ENCODE measurements around the gene SEMA3F.
"Not testable (repeated sequence)": the region's sequence is repeated elsewhere in the genome, so short reads cannot be mapped to it uniquely, and the experiment has no call there.

SEMA3F gene

DNA sequence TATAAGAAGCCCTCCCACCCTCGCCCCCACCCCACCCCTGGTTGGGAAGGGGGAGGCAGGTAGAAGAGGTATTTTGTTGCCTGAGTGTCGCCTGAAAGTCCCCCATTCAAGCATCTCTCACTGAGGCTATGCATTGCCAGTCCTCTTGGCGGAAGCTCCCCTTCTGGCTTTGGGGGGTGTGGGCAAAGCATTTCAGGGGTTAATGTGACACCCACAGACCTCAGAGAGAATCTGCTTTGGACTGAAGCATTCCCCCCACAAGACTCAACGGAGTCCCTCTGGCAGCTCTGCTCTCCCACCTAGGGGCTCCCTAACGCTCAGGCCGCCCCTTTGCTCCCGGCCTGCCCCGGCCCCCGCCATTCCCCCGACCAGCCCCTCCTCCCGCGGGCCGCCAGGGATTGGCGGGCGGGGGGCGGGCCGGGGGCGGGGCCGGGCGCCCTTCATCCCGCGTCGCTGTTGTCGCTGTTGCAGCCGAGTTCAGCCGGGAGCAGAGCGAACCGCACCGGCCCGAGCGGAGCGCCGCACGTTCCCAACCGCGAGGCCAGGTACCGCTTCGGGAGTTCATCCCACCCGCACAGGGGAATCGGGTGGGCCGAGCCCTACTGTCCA, 49.8 kb downstream of the SEMA3F start, which contains the start of gene SLC38A3:
Gene SLC38A3 (plus strand): TSS at position 468 of the 609 bp plus-strand sequence. CDS start 8,929 bp downstream, outside the sequence.
- DNase-seq (ENCODE audit: extremely low spot score, insufficient read length, low read depth): no peak
- no peak for FAIRE-seq

DNA sequence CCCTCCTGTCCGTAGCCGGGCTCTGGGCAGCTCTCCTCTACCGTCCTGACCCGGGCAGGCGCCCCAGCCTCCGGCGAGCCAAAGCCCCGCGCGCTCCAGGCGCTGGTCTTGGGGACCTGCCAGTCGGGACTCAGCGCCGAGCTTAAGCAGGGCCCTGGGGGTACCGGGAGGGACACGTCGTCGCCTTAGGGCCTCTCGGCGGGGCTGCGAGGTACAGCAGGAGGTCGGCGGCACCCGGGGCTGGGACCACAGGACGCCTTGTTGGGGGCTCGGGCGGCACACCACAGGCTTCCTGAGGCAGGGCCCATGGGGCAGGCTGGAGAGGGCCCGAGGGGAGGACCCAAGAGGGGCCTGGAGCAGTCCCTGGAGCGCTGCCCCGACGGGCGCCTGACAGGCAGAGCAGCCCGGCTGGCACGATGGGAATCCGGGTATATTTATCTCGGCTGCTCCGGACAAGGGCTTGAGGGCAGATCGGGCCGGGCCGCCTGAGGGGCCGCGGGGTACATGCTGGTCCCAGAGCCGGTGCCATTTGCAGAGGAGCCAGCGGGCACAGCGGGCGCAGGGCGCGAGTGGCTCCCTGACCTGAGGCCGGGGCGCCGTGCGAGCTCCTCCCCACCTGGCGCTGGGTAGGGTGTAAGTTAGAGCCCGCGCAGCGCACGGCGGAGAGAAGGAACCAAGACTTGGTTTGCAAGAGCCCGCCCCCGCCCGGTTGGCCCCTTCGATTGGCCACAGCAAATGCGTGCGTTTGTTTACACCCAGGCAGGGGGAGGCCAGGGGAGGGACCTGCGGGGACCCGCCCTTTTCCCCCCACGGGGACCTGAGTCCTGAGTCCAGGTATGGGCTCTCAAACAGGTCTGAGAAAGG, 50.5 kb downstream of the SEMA3F start:
- no peak for FAIRE-seq
- no peak for DNase-seq (ENCODE audit: extremely low spot score, insufficient read length, low read depth)

DNA sequence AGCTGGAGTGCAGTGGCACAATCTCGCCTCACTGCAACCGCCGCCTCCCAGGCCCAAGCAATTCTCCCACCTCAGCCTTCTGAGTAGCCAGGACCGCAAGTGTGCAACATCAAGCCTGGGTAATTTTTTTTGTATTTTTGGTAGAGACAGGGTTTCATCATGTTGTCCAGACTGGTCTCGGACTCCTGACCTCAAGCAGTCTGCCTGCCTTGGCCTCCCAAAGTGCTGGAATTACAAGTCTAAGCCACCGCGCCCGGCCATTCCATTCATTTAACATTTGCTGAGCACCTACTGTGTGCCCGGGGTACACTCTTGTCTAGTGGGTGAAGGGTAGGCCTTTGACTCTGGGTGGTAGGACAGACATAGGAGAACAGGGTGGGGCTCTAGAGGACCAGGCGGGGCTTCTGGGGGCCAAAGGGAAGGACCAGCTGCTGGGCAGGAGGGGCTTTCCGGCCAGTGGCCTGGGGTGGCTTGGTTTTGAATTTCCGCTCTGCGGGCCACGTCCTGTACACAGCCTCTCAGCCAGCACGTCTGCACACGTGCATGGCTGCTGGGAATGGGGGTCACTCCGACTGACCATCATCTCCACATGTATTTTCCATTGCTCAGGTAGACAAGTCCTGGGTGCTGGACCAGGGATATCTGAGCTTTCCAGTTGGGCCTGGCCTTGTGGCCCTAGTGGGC, 52.4 kb downstream of the SEMA3F start:
- DNase-seq (ENCODE audit: extremely low spot score, insufficient read length, low read depth) (no peak), FAIRE-seq (no peak)

GRCh38 chr3:50208677-50209344, 53.7 kb downstream of the SEMA3F start:
- DNase-seq (ENCODE audit: extremely low spot score, insufficient read length, low read depth): no peak
- FAIRE-seq: no peak

DNA sequence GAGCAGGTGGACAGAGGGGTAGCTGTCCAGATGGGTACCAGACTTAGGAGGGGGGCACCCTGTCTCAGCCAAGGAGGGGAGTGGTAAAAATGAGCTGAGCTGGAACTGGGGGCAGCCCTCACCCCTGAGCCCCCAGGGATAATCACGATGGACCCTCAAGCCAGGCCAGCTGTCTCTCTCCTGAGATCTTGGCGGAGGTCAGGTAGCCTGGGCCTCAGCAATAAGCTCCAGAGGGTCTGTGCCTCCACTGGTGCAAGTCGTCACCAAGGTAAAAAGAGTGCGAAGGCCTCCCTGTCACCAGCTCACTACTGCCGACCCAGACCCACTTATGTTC, 55.0 kb downstream of the SEMA3F start:
- DNase-seq (ENCODE audit: extremely low spot score, insufficient read length, low read depth) (no peak), FAIRE-seq (no peak)

DNA sequence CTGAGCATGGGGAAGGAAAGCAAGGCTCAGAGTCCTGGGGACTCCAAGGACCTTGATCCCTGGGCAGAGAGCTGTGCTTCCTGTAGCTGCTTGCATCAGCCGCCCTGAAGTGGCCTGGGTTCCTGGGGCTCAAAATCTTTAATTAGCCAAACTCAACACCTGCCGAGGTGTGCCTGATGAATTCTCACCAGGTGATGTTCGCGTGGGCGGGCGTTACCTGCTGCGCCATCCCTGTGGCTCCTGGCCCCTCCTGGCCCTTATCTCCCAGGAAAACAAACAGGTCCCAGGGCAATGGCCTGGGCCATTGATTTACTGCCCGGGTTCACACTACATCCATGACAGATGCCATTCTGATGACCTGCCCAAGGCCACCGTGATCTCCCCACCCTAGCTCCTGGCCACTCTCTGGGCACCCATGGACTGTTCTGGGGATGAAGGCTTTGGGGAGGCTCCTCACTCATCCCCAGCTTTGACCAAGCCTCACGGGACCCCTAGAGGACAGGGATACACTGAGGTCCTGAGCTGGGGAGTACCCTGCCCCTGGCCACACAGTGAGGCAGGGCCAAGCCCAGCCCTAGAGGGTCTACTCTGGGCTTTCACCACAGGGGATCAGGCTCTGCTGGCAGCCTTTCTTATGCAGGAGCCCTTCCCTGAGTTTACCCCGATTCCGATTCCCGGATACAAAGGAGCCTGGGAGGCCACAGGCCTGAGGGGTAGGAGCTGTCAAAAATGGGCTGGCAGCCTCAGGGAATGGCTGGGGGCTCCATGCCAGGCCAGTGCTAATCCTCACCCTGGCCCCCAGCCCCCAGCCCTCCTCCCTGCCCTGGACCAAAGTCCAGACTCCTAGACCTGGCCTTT, 55.6 kb downstream of the SEMA3F start:
- FAIRE-seq (no peak), DNase-seq (ENCODE audit: extremely low spot score, insufficient read length, low read depth) (no peak)

DNA sequence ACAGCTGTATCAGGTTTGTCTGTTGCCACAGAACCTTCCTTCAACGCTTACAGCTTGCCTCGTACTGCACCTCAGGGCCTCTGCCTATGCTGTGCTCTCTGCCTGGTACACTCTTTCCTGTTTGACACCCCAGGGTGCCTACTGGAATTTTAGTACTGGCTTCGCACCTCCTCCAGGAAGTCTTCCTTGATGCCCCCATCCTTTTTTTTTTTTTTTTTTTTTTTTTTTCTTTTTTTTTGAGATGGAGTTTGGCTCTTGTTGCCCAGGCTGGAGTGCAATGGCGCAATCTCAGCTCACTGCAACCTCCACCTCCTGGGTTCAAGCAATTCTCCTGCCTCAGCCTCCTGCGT, 56.2 kb downstream of the SEMA3F start:
- not testable (repeated sequence) for DNase-seq (ENCODE audit: extremely low spot score, insufficient read length, low read depth); FAIRE-seq

DNA sequence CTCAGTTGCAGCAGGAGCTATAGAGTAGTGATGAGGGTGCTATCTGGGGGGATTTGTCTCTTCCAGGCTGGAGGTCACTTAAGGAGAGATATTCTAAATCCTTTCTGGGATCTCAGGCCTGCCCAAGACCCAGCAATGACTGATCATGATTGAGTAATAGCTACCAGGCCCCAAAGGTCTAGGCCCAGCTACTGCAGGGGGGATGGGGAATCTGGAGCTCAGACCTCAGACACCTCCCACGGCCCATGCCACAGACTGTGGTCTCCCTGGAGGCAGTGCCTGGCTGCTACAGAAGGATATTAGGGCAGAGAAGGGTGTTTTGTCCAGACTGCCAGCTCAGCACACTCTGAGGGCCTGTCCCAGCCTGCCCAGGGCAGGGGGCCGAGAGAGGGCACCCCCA, 56.8 kb downstream of the SEMA3F start:
- DNase-seq (ENCODE audit: extremely low spot score, insufficient read length, low read depth): no peak
- no peak for FAIRE-seq

- FAIRE-seq: no peak
- DNase-seq (ENCODE audit: extremely low spot score, insufficient read length, low read depth): no peak
These were observed 57.4 kb downstream of the SEMA3F start for GRCh38 chr3:50212502-50212901.

- no peak for FAIRE-seq
- no peak for DNase-seq (ENCODE audit: extremely low spot score, insufficient read length, low read depth)
These were observed 57.8 kb downstream of the SEMA3F start for GRCh38 chr3:50212971-50213370.

DNA sequence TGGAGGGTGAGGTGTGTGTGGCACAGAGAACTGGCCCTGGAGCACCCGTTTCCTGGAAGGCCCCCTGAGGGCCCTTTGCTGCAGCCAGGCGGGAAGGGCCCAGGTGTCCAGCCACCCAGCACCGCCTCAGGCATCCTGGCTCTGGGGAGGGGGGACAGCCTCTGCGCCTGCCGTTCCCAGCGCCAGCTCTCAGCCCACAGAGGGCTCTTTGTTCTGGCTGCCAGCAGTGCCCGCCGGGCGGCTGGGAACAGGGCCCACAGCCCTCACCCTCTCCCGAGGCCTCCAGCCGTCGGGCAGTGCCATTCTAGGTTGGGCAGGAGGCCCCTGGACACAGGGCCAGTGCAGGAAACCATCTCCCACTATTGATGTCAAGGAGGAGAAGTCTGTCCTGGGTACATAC, 58.2 kb downstream of the SEMA3F start:
- no peak for DNase-seq (ENCODE audit: extremely low spot score, insufficient read length, low read depth)
- no peak for FAIRE-seq

DNA sequence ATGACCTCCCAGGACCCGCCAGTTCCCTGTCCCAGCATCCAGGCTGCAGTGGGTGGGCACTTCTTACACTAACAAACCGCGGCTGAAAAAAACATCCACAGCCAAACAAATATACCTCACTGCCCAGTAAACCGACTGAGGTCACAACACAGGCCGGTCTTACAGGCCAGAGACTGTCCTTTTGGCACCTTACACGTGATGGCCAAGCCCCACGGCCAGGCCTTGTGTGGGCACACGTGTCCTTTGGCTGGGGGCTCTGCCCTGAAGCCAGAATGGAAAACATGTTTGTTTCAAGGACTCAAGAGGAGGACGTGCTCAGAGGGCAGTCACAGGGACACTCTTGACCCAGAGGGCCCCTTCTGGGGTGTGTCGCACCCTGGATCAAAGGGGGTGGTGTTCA, 59.7 kb downstream of the SEMA3F start:
- DNase-seq (ENCODE audit: extremely low spot score, insufficient read length, low read depth) (no peak), FAIRE-seq (no peak)

- FAIRE-seq (no peak), DNase-seq (ENCODE audit: extremely low spot score, insufficient read length, low read depth) (no peak)
These were observed 60.4 kb downstream of the SEMA3F start for GRCh38 chr3:50215529-50215928.

GRCh38 chr3:50217681-50218080, 62.6 kb downstream of the SEMA3F start:
- DNase-seq (ENCODE audit: extremely low spot score, insufficient read length, low read depth): no peak
- FAIRE-seq: no peak

- FAIRE-seq (no peak), DNase-seq (ENCODE audit: extremely low spot score, insufficient read length, low read depth) (no peak)
These were observed 63.3 kb downstream of the SEMA3F start for GRCh38 chr3:50218448-50218847.

DNA sequence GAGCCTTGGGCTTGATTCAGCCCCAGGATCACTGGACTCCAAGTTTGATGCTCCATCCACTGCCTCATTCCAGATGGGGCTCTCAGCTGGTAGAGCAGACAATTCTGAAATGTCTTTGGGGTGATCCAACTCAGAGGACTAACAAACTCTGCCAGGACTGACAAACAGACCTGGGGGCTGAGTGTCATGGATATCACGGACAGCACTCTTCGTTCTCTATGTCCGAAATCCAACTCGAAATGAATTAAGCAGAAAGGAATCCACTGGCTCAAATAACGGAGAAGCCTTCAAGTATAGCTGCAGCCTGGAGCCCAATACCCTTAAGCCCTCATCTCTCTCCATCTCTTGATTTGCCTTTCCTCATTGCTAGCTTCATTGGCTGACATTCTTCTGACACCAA, 64.2 kb downstream of the SEMA3F start:
- FAIRE-seq (no peak), DNase-seq (ENCODE audit: extremely low spot score, insufficient read length, low read depth) (no peak)

DNA sequence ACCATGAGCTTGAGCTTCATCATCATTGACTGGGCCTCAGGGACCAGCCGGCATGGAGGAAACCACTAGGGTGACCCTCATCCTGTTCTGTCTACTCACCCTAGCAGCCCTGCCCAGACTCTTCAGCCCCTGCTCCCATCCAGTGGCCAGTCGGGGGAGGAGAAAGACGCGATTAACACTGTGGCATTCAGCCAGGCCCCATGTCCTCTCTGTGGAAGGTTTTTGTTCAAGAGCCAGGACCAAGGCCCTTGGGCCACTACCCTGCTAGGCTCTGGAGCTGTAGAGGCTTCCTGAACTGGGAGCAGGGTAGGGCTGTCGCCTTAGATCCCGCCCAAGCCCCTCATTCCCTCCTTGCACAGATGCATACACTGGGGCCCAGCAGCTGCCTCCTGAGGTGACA, 65.0 kb downstream of the SEMA3F start:
- no peak for FAIRE-seq
- no peak for DNase-seq (ENCODE audit: extremely low spot score, insufficient read length, low read depth)

DNA sequence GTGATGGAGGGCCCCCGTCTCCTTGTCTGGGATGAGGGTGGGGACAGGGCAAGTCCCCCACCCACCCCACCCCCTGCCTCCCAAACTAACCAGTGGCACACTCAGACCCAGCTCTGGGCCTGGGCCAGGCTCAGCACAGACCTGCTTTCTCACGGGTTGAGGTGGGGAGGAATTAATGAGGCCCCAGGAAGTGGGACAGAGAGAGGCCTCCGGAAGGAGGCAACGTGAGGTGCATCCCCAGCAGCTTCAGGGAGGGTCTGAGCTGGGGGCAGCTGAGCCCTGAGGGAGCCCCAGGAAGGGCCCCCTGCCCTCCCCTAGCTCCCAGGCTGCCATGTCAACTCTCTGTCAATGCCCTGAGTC, 65.9 kb downstream of the SEMA3F start:
- no peak for DNase-seq (ENCODE audit: extremely low spot score, insufficient read length, low read depth)
- no peak for FAIRE-seq

DNA sequence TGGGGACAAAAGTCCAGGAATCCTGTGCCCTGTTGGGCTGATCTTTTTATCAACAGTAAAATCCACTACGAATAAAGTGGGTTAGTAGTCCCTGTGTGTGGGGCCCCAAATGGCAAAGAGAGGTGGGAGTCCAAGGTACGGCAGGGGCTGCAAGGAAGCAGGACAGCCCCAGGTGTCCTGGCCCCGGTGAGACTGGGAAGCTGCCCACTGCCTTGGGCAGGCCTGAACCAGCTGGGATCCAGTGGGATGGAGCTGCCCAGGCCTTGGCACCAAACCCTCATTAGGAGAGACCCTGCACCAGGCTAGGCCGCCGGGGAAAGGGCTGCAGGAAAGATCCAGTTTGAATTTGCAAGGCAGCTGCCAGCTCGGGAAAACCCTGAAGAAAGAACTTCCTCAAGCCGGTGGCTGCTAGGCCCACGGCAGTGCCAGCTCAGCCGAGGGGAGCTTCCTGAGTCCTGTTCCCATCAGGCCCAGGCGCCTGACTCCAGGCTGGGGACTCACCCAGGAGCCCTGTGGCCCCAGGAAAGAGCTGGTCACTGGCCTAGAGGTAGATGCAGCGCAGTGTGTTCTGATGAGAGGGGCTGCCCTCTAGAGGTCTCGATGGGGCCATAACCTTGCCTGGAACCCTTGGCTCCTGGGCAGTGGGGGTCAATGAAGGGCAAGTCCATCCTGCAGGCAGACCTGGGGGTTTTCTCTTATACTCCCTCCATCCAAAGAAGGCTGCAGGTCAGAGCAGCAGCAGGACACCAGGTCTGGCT, 66.5 kb downstream of the SEMA3F start:
- FAIRE-seq (no peak), DNase-seq (ENCODE audit: extremely low spot score, insufficient read length, low read depth) (no peak)
